DOHH2 (cell line): Measurements from ENCODE around the gene PDE4D.

ENCODE experiments used
- EZH2phosphoT487 ChIP-seq: fragments of 200-600 bp; sonication (generic); IDR thresholded peaks from 2 replicates; pipeline ENCODE4 v1.6.1; 2017; ENCODE audit warnings: borderline replicate concordance, mild to moderate bottlenecking, antibody characterized with exemption, low read length, moderate library complexity, mixed read lengths
- TF ChIP-seq, protein P1 (sequence below): fragments of 200-600 bp; sonication (generic); IDR thresholded peaks from one replicate; pipeline ENCODE4 v1.5.1; 2014; ENCODE audit warnings: antibody characterized with exemption, mild to moderate bottlenecking, low read depth, low read length; ENCODE audit not compliant: poor library complexity, severe bottlenecking

DNA sequence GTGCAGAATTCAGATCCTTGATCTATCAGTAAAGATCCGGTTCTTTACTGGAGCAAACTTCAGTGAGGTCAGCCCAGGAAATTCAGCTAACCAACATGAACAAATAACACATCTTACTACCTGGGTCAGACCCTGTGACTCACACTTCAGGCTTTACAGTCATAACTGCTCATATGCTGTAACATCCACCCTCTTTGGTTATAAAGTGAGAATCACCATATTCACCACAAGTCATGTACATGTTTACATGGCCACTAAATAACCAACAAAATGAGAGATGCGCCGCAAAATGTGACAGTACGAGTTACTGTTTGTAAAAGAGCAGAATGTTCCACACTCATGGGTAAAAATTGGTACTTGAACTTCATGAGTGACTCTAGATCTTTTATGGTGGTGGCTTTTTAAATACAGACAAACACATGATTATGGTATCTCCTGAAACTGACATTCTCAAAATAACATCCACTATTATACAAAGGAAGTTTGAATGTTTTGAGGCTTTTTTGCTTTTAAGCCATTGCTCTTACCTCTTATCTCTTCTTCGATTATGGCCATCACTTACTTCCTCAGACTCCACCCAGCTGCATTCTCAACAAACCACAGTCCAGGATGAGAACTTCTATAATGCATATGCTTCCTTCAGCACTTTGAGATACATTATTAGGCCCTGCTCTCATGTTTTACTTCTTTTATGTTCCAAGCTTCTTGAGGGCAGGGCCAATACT lies 794.1 kb downstream of the PDE4D start:
- TF ChIP-seq, protein P1, sequence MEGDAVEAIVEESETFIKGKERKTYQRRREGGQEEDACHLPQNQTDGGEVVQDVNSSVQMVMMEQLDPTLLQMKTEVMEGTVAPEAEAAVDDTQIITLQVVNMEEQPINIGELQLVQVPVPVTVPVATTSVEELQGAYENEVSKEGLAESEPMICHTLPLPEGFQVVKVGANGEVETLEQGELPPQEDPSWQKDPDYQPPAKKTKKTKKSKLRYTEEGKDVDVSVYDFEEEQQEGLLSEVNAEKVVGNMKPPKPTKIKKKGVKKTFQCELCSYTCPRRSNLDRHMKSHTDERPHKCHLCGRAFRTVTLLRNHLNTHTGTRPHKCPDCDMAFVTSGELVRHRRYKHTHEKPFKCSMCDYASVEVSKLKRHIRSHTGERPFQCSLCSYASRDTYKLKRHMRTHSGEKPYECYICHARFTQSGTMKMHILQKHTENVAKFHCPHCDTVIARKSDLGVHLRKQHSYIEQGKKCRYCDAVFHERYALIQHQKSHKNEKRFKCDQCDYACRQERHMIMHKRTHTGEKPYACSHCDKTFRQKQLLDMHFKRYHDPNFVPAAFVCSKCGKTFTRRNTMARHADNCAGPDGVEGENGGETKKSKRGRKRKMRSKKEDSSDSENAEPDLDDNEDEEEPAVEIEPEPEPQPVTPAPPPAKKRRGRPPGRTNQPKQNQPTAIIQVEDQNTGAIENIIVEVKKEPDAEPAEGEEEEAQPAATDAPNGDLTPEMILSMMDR: no peak
- no peak for TF ChIP-seq EZH2phosphoT487
